ENCODE results near the gene IGIP.
A peak's percentile ranks its signal among the peaks of the same experiment; 100 is the strongest.

Gene IGIP

GRCh38 chr5:140162781-140163180 is 37.0 kb downstream of the IGIP start:
- no peak for DNase-seq (ENCODE audit: low read depth in 2 of 2)

GRCh38 chr5:140165101-140165922 is 39.6 kb downstream of the IGIP start:
- DNase-seq (ENCODE audit: low read depth in 2 of 2), result no peak

- no peak for DNase-seq (ENCODE audit: low read depth in 2 of 2)
Measured at GRCh38 chr5:140165923-140166270, 40.2 kb downstream of the IGIP start.

GRCh38 chr5:140166911-140167310 is 41.2 kb downstream of the IGIP start:
- no peak for DNase-seq (ENCODE audit: low read depth in 2 of 2)

GRCh38 chr5:140168371-140168770 is 42.6 kb downstream of the IGIP start:
- DNase-seq (ENCODE audit: low read depth in 2 of 2), result no peak

GRCh38 chr5:140169410-140169809 is 43.7 kb downstream of the IGIP start:
- DNase-seq (ENCODE audit: low read depth in 2 of 2), result no peak

GRCh38 chr5:140172483-140172882 is 46.7 kb downstream of the IGIP start:
- DNase-seq (ENCODE audit: low read depth in 2 of 2), result no peak

- no peak for DNase-seq (ENCODE audit: low read depth in 2 of 2)
Measured at GRCh38 chr5:140174014-140174413, 48.3 kb downstream of the IGIP start.

GRCh38 chr5:140174465-140175366 is 49.0 kb downstream of the IGIP start, which contains the start of gene CYSTM1:
CYSTM1 (plus strand) TSS chr5:140175188; CDS start chr5:140194466, 19,278 bp downstream.
- DNase-seq (ENCODE audit: low read depth in 2 of 2), result peak; percentile 92 to 93

GRCh38 chr5:140175367-140176030 is 49.8 kb downstream of the IGIP start:
- DNase-seq (ENCODE audit: low read depth in 2 of 2), result peak; percentile 24 to 56

GRCh38 chr5:140176031-140176387 is 50.3 kb downstream of the IGIP start:
- no peak for DNase-seq (ENCODE audit: low read depth in 2 of 2)

- DNase-seq (ENCODE audit: low read depth in 2 of 2), result no peak
Measured at GRCh38 chr5:140178086-140178410, 52.3 kb downstream of the IGIP start.

- no peak for DNase-seq (ENCODE audit: low read depth in 2 of 2)
Measured at GRCh38 chr5:140178482-140179116, 52.9 kb downstream of the IGIP start.

Data from stimulated activated CD4-positive, alpha-beta T cell treated with anti-CD3 and anti-CD28 coated beads, Interleukin-12 subunit alpha, Interleukin-12 subunit beta, amount 100 ng/mL, for 24 hours (primary cell).